GM12892 (cell line): Measurements from ENCODE around the gene BMERB1.

Source experiments
- POLR2A ChIP-seq: IDR thresholded peaks from 2 replicates; pipeline ENCODE4 v1.6.1; 2011; ENCODE audit warnings: low read depth, low read length, control low read depth
- POLR2AphosphoS5 ChIP-seq: IDR thresholded peaks from 2 replicates; pipeline ENCODE4 v1.6.1; 2011; ENCODE audit warnings: low read depth, low read length, control low read depth

DNA sequence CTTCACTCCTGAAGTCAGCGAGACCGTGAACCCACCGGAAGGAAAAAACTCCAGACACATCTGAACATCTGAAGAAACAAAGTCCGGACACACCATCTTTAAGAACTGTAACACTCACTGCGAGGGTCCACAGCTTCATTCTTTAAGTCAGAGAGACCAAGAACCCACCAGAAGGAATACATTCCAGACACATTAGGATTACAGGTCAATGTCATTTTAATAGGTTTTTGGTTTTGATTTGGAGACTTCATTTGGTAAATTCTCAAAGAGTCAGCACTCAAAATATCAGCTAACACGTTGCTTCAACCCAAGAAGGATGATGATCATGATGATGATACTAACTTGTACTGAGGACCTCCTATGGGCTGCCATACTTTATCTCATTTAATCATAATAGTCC lies 7.6 kb upstream of the BMERB1 start:
- TF ChIP-seq POLR2AphosphoS5 (no peak), POLR2A (no peak)
